ENCODE measurements around the gene DLGAP4. TPM values are rescaled to one million over a fixed set of nuclear protein-coding genes. Genes with fewer than 3 reads are reported as not detected.

The DLGAP4 gene
- total and polyA plus RNA-seq, 9 of the 15 experiments (the other 6 are each of a cell fraction or from before 2014, with no cell fraction given), result 0.31 to 34.1 (median 4.5) TPM

DNA sequence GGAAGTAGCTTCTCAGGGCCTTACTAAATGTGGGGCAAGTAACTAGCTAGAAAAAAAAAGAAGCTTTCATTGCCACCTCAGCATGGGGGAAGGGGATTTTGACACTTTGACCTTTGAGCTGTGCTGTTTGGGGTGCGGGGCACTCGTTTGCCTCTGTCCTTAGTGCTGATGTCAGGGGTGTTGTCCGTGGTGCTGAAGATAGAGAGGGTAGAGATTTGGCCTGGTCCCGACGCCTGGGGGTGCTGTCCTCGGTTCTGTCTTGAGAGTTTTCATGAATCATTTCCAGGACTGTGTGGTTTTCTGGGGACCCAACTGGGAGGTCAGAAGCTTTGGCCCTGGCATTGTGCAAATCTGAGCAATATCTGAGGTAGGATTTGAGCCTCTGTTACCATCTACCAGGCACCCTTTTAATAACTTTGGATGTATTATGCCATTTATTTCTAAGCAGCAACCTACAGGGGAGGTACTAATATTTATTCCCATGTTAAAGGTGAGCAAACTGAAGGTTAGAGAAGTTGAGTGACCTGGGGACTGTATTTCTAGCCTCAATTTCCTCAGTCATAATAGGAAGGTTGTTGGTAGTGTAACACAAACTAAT lies 78.0 kb downstream of the DLGAP4 start (continued):
- TF ChIP-seq ZSCAN29 (IDR thresholded peaks at IDR 0.05), result no peak
- no peak for TF ChIP-seq WHSC1 (IDR thresholded peaks at IDR 0.05; ENCODE audit: low read length)
- peak; percentile 85 for TF ChIP-seq ZNF311 (CRISPR knock-in tag; IDR thresholded peaks at IDR 0.05)
- TF ChIP-seq SRSF3 (IDR thresholded peaks at IDR 0.05; ENCODE audit: insufficient read depth, low read length), result no peak
- TF ChIP-seq HNRNPLL (IDR thresholded peaks at IDR 0.05; ENCODE audit: low read depth, low read length, poor library complexity, severe bottlenecking), result no peak
- TF ChIP-seq ARHGAP35 (IDR thresholded peaks at IDR 0.05; ENCODE audit: partially characterized antibody), result no peak
- TF ChIP-seq ZNF143 (CRISPR knock-in tag; IDR thresholded peaks at IDR 0.05), result no peak; the same call in 1 of the 2 replicates
- no peak for TF ChIP-seq ZHX1 (conservative IDR thresholded peaks at IDR 0.05; ENCODE audit: low read length)
- TF ChIP-seq, protein P1, sequence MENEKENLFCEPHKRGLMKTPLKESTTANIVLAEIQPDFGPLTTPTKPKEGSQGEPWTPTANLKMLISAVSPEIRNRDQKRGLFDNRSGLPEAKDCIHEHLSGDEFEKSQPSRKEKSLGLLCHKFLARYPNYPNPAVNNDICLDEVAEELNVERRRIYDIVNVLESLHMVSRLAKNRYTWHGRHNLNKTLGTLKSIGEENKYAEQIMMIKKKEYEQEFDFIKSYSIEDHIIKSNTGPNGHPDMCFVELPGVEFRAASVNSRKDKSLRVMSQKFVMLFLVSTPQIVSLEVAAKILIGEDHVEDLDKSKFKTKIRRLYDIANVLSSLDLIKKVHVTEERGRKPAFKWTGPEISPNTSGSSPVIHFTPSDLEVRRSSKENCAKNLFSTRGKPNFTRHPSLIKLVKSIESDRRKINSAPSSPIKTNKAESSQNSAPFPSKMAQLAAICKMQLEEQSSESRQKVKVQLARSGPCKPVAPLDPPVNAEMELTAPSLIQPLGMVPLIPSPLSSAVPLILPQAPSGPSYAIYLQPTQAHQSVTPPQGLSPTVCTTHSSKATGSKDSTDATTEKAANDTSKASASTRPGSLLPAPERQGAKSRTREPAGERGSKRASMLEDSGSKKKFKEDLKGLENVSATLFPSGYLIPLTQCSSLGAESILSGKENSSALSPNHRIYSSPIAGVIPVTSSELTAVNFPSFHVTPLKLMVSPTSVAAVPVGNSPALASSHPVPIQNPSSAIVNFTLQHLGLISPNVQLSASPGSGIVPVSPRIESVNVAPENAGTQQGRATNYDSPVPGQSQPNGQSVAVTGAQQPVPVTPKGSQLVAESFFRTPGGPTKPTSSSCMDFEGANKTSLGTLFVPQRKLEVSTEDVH (IDR thresholded peaks at IDR 0.05; ENCODE audit: low read depth, partially characterized antibody), result peak; percentile 86
- no peak for TF ChIP-seq NFRKB (IDR thresholded peaks at IDR 0.05; ENCODE audit: low read depth)
- TF ChIP-seq SNRNP70 (optimal IDR thresholded peaks at IDR 0.05; ENCODE audit: low read depth, low read length), result no peak
- TF ChIP-seq, protein P2, sequence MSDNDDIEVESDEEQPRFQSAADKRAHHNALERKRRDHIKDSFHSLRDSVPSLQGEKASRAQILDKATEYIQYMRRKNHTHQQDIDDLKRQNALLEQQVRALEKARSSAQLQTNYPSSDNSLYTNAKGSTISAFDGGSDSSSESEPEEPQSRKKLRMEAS (CRISPR knock-in tag; IDR thresholded peaks at IDR 0.05), result peak; percentile 65; the same call in 1 of the 2 replicates
- TF ChIP-seq, protein P3, sequence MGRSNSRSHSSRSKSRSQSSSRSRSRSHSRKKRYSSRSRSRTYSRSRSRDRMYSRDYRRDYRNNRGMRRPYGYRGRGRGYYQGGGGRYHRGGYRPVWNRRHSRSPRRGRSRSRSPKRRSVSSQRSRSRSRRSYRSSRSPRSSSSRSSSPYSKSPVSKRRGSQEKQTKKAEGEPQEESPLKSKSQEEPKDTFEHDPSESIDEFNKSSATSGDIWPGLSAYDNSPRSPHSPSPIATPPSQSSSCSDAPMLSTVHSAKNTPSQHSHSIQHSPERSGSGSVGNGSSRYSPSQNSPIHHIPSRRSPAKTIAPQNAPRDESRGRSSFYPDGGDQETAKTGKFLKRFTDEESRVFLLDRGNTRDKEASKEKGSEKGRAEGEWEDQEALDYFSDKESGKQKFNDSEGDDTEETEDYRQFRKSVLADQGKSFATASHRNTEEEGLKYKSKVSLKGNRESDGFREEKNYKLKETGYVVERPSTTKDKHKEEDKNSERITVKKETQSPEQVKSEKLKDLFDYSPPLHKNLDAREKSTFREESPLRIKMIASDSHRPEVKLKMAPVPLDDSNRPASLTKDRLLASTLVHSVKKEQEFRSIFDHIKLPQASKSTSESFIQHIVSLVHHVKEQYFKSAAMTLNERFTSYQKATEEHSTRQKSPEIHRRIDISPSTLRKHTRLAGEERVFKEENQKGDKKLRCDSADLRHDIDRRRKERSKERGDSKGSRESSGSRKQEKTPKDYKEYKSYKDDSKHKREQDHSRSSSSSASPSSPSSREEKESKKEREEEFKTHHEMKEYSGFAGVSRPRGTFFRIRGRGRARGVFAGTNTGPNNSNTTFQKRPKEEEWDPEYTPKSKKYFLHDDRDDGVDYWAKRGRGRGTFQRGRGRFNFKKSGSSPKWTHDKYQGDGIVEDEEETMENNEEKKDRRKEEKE (IDR thresholded peaks at IDR 0.05; ENCODE audit: borderline replicate concordance in 1 of 2, control insufficient read depth in 1 of 2, low read depth in 2 of 2, low read length in 1 of 2), result no peak
- TF ChIP-seq LCOR (CRISPR knock-in tag; IDR thresholded peaks at IDR 0.05), result peak; percentile 99
- TF ChIP-seq FOXA1 (IDR thresholded peaks at IDR 0.05; ENCODE audit: borderline replicate concordance), result no peak
- no peak for TF ChIP-seq FOXO4 (CRISPR knock-in tag; IDR thresholded peaks at IDR 0.05)
- TF ChIP-seq MBD2 (IDR thresholded peaks at IDR 0.05; ENCODE audit: borderline replicate concordance, low read depth), result no peak

Data from K562 (cell line).